Trophoblast cell (in vitro differentiated cells and primary cell): ENCODE results near the gene RDH14.

ENCODE experiments used
- DNase-seq, 2 donors: peaks; one replicate each; pipeline ENCODE4 v3.0.0-alpha.2; 2016
- H2AFZ ChIP-seq: 2 replicates; pipeline ENCODE4 v1.6.1; 2013; ENCODE audit warnings: low read length, moderate library complexity, mild to moderate bottlenecking; ENCODE audit not compliant: insufficient read depth, poor library complexity
- H2AK5ac ChIP-seq: 2 replicates; pipeline ENCODE4 v1.6.1; 2013; ENCODE audit warnings: mild to moderate bottlenecking, low read length
- H2BK120ac ChIP-seq: 2 replicates; pipeline ENCODE4 v1.6.1; 2013; ENCODE audit warnings: low read length, mild to moderate bottlenecking, moderate library complexity; ENCODE audit not compliant: insufficient read depth, poor library complexity
- H2BK12ac ChIP-seq: 2 replicates; pipeline ENCODE4 v1.6.1; 2013; ENCODE audit warnings: mild to moderate bottlenecking, low read length, moderate library complexity
- H2BK5ac ChIP-seq: 2 replicates; pipeline ENCODE4 v1.6.1; 2013; ENCODE audit warnings: low read length, low read depth, moderate library complexity, mild to moderate bottlenecking; ENCODE audit not compliant: poor library complexity
- H3K14ac ChIP-seq: 2 replicates; pipeline ENCODE4 v1.6.1; 2013; ENCODE audit warnings: mild to moderate bottlenecking, low read length
- H3K18ac ChIP-seq: 2 replicates; pipeline ENCODE4 v1.6.1; 2013; ENCODE audit warnings: mild to moderate bottlenecking, low read length
- H3K23ac ChIP-seq: 2 replicates; pipeline ENCODE4 v1.6.1; 2013; ENCODE audit warnings: low read length
- H3K27ac ChIP-seq: 2 replicates; pipeline ENCODE4 v1.5.1; 2013; ENCODE audit warnings: low read depth, mild to moderate bottlenecking, inconsistent platforms, low read length, moderate library complexity
- H3K27me3 ChIP-seq: 2 replicates; pipeline ENCODE4 v1.6.1; 2013; ENCODE audit warnings: inconsistent platforms, mild to moderate bottlenecking, low read length, moderate library complexity; ENCODE audit not compliant: insufficient read depth
- H3K36me3 ChIP-seq, 2 experiments: 1 replicate in 1 of 2; 2 replicates in 1 of 2; pipeline ENCODE4 v1.6.1; 2013; ENCODE audit warnings: low read length in 2 of 2, mild to moderate bottlenecking in 2 of 2, moderate library complexity in 1 of 2; ENCODE audit not compliant: insufficient read depth in 2 of 2, control insufficient read depth in 1 of 2
- H3K4ac ChIP-seq: 2 replicates; pipeline ENCODE4 v1.6.1; 2013; ENCODE audit warnings: low read depth, mild to moderate bottlenecking, low read length, moderate library complexity
- H3K4me1 ChIP-seq, 2 experiments: 1 replicate in 1 of 2; 2 replicates in 1 of 2; pipeline ENCODE4 v1.6.1; 2013; ENCODE audit warnings: low read length in 2 of 2, mild to moderate bottlenecking in 2 of 2, moderate library complexity in 1 of 2; ENCODE audit not compliant: insufficient read depth in 2 of 2, control insufficient read depth in 1 of 2
- H3K4me2 ChIP-seq: 2 replicates; pipeline ENCODE4 v1.6.1; 2013; ENCODE audit warnings: inconsistent platforms, mild to moderate bottlenecking, low read length, moderate library complexity
- H3K4me3 ChIP-seq: 2 replicates; pipeline ENCODE4 v1.5.1; 2013; ENCODE audit warnings: mild to moderate bottlenecking, low read depth, low read length, inconsistent platforms
- H3K79me1 ChIP-seq: one replicate; pipeline ENCODE4 v1.6.1; 2013; ENCODE audit warnings: low read length
- H3K79me2 ChIP-seq: 2 replicates; pipeline ENCODE4 v1.6.1; 2013; ENCODE audit warnings: low read length, mild to moderate bottlenecking; ENCODE audit not compliant: control insufficient read depth, insufficient read depth, poor library complexity
- H3K9ac ChIP-seq: 2 replicates; pipeline ENCODE4 v1.6.1; 2013; ENCODE audit warnings: mild to moderate bottlenecking, low read length
- H3K9me3 ChIP-seq: 2 replicates; pipeline ENCODE4 v1.6.1; 2013; ENCODE audit warnings: low read depth, mild to moderate bottlenecking, control low read depth, inconsistent platforms, low read length; ENCODE audit not compliant: insufficient read depth
- H4K12ac ChIP-seq: 2 replicates; pipeline ENCODE4 v1.6.1; 2013; ENCODE audit warnings: low read depth, mild to moderate bottlenecking, low read length, moderate library complexity
- H4K8ac ChIP-seq: 2 replicates; pipeline ENCODE4 v1.6.1; 2013; ENCODE audit warnings: low read depth, mild to moderate bottlenecking, low read length, moderate library complexity
- H4K91ac ChIP-seq: one replicate; pipeline ENCODE4 v1.6.1; 2013; ENCODE audit warnings: low read depth, mild to moderate bottlenecking, low read length, moderate library complexity
- WGBS: extraction: QIAGEN DNeasy Blood & Tissue Kit; methylation state at CpG from one replicate; pipeline ENCODE4 v1.1.7; 2013; ENCODE audit warnings: missing lambda C conversion rate; ENCODE audit not compliant: insufficient read length, insufficient coverage; ENCODE audit errors: extremely low coverage; 5-methylcytosine and 5-hydroxymethylcytosine counted together

RDH14 gene

DNA sequence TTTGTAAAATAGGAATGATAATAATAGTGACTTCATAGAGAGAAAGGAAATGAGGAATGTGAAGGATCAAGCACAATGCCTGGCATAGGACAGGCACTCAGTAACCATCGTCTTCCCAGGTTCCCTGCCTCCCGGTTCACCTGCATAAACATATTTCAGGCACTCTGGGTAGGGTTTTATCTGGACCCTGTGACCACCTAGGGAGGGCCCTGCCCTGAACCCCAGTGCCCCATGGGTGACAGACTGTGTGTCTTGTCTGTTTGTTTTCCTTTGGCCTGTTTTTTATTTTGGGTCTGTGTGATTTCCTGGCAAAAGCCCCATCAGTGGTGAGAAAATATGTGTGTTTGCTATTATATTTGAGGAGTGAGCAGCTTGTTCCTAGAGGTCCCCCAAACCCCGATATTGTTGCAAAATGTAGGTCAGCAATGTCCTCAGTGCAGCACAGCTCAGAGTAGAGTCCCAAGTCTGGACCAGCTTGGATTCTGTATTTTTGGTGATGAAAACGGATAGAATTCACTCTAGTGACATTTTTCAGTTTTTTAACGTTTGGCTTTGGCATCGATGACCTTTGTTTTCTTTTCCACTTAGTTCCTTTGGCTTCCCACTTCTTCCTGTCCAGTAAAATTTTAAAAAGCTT, 38.5 kb upstream of the RDH14 start:
- WGBS: no CpG with 5 or more reads among the region's 6 CpGs

DNA sequence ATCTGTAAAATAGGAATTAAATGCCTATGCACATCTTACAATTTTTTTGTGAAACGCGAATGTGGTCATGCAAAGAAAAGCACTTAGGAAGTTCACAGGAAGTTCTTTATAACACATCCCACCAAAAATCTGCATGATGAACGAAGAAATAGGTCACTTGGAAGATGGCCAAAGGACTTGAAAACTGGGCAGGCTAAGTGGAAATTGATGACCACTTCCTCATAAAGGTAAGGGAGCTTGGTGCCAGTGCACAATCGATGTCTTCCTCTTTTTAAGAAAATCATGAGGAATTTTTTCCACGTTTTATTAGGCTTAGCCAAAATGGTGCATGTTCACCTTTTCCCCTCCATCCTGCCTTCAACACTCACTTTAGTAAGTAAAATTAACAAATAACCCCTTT, 37.2 kb upstream of the RDH14 start:
- no peaks in the 10 kb centered on the region for H3K4me1 ChIP-seq
- no peak overlapping the region for H3K4me3 ChIP-seq
- no peak overlapping the region for H3K9ac ChIP-seq
- no peak overlapping the region for H3K27ac ChIP-seq
- no peak overlapping the region for H3K4ac ChIP-seq
- H2BK12ac ChIP-seq: no peak overlapping the region
- no peak overlapping the region for H4K91ac ChIP-seq
- H4K8ac ChIP-seq: no peak overlapping the region
- no peaks in the 10 kb centered on the region for H3K79me2 ChIP-seq
- no CpG with 5 or more reads among the region's 5 CpGs for WGBS
- H3K18ac ChIP-seq: no peak overlapping the region
- no peak overlapping the region for H3K4me2 ChIP-seq
- no peak overlapping the region for H2AFZ ChIP-seq
- no peak overlapping the region for H2BK5ac ChIP-seq
- no peaks in the 10 kb centered on the region for H3K27me3 ChIP-seq
- no peak overlapping the region for H2BK120ac ChIP-seq
- no peaks in the 10 kb centered on the region for H3K36me3 ChIP-seq
- H4K12ac ChIP-seq: no peak overlapping the region
- H3K9me3 ChIP-seq: no peaks in the 10 kb centered on the region
- H3K14ac ChIP-seq: no peak overlapping the region
- no peak overlapping the region for H2AK5ac ChIP-seq
- no peak overlapping the region for H3K23ac ChIP-seq
- no peak for DNase-seq
- H3K79me1 ChIP-seq: no peaks in the 10 kb centered on the region

More for the DNA sequence above, 38.5 kb upstream of the RDH14 start:
- Histone ChIP-seq H3K9ac (no peak overlapping the region), H3K18ac (no peak overlapping the region), H3K4me2 (no peak overlapping the region), H3K79me1 (no peaks in the 10 kb centered on the region), H3K9me3 (no peaks in the 10 kb centered on the region), H3K4ac (no peak overlapping the region), H4K91ac (no peak overlapping the region), H2BK120ac (no peak overlapping the region), H3K79me2 (no peaks in the 10 kb centered on the region), H4K8ac (no peak overlapping the region), H2AK5ac (no peak overlapping the region), H3K23ac (no peak overlapping the region), H3K27me3 (no peaks in the 10 kb centered on the region), H3K36me3 (no peaks in the 10 kb centered on the region), H2BK12ac (no peak overlapping the region), H3K27ac (no peak overlapping the region), H3K4me1 (no peaks in the 10 kb centered on the region), H3K4me3 (no peak overlapping the region), H2BK5ac (no peak overlapping the region), H3K14ac (no peak overlapping the region), H2AFZ (no peak overlapping the region), H4K12ac (no peak overlapping the region)
- no peak for DNase-seq

DNA sequence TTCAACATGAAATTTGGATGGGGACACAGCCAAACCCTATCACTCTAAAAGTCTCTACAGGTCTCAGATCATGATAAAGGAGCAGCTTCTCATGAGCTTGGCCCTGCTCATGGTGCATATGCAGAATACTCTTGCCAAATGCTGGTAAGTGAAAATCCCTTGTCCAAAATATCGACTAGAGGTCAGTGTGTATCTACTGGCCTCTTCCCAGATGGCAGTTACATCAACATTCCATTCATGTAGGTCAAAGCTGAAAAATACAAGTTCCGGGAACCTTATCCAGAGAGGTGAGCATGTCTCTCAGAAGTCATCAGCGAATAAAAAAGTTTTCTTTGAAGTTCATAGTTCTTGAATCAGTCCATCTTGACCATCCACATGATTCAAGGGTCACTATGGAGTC, 36.5 kb upstream of the RDH14 start:
- H3K4me1 ChIP-seq: no peaks in the 10 kb centered on the region
- no peak overlapping the region for H3K14ac ChIP-seq
- no peaks in the 10 kb centered on the region for H3K79me2 ChIP-seq
- H3K36me3 ChIP-seq: no peaks in the 10 kb centered on the region
- H2BK12ac ChIP-seq: no peak overlapping the region
- no peaks in the 10 kb centered on the region for H3K27me3 ChIP-seq
- H3K9me3 ChIP-seq: no peaks in the 10 kb centered on the region
- H4K8ac ChIP-seq: no peak overlapping the region
- H3K4ac ChIP-seq: no peak overlapping the region
- H4K91ac ChIP-seq: no peak overlapping the region
- H2AK5ac ChIP-seq: no peak overlapping the region
- no peaks in the 10 kb centered on the region for H3K79me1 ChIP-seq
- H3K27ac ChIP-seq: no peak overlapping the region
- H3K23ac ChIP-seq: no peak overlapping the region
- WGBS: no CpG with 5 or more reads among the region's 3 CpGs
- H2AFZ ChIP-seq: no peak overlapping the region
- DNase-seq: peak in 1 of 2 donors; percentile 52
- H3K9ac ChIP-seq: no peak overlapping the region
- H3K18ac ChIP-seq: no peak overlapping the region
- H3K4me3 ChIP-seq: no peak overlapping the region
- H3K4me2 ChIP-seq: no peak overlapping the region
- no peak overlapping the region for H2BK120ac ChIP-seq
- no peak overlapping the region for H2BK5ac ChIP-seq
- no peak overlapping the region for H4K12ac ChIP-seq

DNA sequence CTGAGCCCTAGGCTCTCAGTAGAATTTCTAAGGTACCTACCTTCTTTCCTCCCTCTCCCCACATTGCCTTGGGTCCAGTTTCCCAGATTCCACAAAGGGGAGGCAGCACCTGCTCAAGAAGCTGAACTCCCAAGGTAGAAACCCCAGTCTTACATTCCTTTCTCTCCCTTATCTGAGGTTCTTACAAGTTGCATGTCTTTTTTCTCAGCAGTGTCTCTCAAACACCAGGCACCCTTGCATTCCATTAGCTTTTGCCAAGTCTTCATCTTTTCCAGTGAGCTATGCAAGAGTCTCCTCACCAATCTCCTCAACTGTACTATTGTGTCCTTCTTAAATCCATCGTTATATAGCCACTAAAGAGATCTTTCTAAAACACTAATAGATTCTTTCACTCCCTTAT, 33.0 kb upstream of the RDH14 start:
- Histone ChIP-seq H2AFZ (no peak overlapping the region), H3K9ac (no peak overlapping the region), H3K79me2 (no peaks in the 10 kb centered on the region), H4K91ac (no peak overlapping the region), H2AK5ac (no peak overlapping the region), H3K18ac (no peak overlapping the region), H3K4me2 (no peak overlapping the region), H3K79me1 (no peaks in the 10 kb centered on the region), H4K12ac (no peak overlapping the region), H3K23ac (no peak overlapping the region), H2BK120ac (no peak overlapping the region), H2BK5ac (no peak overlapping the region), H4K8ac (no peak overlapping the region), H3K27ac (no peak overlapping the region), H3K9me3 (peaks cover 2% of the 10 kb centered on the region), H3K36me3 (no peaks in the 10 kb centered on the region), H3K27me3 (no peaks in the 10 kb centered on the region), H3K4me1 (no peaks in the 10 kb centered on the region), H3K14ac (no peak overlapping the region), H2BK12ac (no peak overlapping the region), H3K4ac (no peak overlapping the region), H3K4me3 (no peak overlapping the region)
- no CpG with 5 or more reads among the region's 1 CpG for WGBS
- no peak for DNase-seq
